Fibroblast of upper back skin (primary cell): Measurements from ENCODE around the gene SPAAR.

ENCODE experiments used
- DNase-seq: peaks from one replicate; pipeline ENCODE4 v3.0.0-alpha.2; 2013

Gene SPAAR

GRCh38 chr9:35951736-35952135 is 42.4 kb downstream of the SPAAR start:
- DNase-seq, result peak; percentile 65

- DNase-seq, result no peak
Observed at GRCh38 chr9:35952526-35953191, 43.4 kb downstream of the SPAAR start.

- peak; percentile 81 for DNase-seq
Observed at GRCh38 chr9:35954942-35955546, 45.8 kb downstream of the SPAAR start.

GRCh38 chr9:35956651-35957050 is 47.4 kb downstream of the SPAAR start:
- DNase-seq, result peak; percentile 56

- DNase-seq, result no peak
Observed at GRCh38 chr9:35958104-35958837, 49.0 kb downstream of the SPAAR start, which contains the start of gene OR2S2. TSS of gene OR2S2 (minus strand) at chr9:35958154. CDS start at chr9:35958098, 56 bp downstream.

GRCh38 chr9:35960039-35960655 is 50.9 kb downstream of the SPAAR start:
- DNase-seq, result peak; percentile 64
